NCI-H526 treated with DMSO at 0.1 percent for 48 hours (cell line): ENCODE measurements around the gene CD7.

Experiments
- DNase-seq: peaks from one replicate; lab custom pipeline; 2025; lab: John Stamatoyannopoulos, UW

Gene CD7

DNA sequence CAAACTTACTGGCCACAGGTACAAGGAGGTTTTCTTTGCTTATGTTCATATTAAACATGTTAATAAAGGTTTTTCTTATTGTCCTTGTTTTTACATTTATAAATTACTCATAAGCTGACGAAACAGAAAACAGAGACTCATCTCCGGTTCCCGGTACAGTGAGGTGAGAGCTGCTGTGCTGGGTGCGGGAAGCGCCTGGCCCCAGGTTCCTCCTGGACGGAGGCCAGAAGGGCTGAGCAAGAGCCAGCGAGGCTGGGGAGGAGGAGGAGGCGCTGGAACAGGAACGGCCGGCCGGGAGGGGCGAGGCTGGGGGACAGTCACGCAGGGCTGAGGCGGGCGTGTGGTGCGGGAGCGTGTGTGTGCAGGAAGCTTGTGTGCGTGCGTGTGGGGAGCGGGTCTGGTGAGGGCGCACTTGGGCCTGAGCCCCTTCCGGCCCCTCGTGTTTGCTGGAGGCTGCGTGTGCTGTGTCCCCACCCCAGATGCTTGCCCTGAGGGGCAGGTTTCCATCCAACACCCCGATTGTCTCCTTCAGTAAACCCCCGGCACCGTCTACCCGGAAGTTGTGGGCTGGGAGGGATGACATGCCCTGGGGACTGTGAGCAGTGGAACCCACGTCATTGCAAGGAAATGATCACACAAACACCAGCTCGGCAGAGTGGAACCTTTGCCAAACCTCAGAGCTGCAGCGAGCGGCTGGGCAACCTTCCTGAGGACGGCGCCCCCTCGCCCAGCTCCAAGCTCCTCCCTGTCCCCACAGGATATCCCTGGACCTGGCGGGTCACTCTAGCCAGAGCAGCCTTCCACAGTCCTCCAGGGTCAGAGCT is 19.5 kb downstream of the CD7 start:
- no peak for DNase-seq

DNA sequence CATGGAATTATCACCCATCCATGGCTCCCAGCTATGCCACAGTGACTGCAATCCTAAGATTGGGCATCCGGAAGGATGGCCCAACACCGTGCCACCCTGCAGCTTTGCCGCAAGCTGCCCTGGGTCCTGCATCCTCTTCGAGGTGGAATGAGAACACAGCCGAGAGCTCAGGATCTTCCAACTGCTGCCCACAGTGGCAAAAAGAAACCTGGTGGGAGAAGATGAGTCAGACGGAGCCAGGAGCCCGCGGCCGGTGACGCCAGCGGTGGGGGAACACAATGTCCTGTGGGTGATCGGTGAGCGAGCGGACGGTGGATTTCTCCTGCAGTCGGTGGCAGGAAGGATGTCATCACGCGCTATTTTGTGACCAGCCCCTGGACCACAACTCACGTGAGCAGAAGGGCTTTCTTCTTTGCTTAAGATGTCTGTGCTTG is 20.1 kb downstream of the CD7 start:
- no peak for DNase-seq

DNA sequence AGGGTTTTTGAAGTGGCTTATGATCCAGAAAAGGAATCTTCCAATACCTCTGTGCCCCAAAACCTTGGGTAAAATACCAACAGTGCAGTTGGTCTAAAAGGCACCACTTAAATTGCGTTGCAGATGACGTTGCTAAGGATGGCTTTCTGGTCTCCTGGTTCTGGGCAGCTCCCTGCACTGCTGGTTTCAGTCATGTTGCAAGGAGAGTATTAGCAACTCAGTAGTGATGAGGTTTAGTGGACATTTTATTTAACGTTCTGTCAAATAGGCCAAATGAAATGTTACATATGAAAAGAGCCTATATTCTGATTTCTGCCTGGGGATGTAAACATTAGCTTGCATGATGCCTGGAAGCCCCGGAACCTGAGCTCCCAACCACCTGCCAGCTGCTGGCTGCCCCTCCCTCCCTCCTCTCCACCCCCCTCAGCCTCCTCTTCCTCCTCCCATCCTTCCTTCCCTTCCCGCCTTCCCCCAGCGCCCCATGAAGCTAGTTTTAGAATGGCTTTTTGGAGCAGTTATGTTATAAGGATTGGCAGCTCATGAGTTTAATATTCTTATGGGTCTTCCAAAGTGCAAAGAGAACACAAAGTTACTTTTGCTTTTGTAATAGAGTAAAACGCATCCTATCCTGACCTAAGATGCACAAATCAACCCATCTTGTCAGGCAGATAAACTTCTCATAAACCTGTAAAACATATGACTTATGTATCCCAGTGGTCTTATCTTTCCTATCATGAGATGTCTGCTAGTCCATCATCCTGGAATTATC is 20.7 kb downstream of the CD7 start:
- DNase-seq: no peak

DNA sequence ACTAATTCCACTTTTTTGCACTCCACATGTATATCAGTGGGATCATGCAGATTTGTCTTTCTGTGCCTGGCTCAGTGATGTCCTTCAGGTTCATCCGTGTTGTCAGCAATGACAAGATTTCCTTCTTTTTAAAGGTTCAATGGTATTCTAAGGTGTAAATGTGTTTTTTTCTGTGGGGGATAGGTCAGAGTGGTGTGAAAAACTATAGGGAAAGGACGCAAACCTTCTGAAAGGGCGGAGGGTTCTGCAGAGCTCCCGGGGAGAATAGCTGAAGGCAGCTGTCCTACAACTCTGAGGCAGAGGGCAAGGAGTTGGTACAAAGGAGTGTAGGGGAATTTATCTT is 22.0 kb downstream of the CD7 start:
- DNase-seq: no peak

DNA sequence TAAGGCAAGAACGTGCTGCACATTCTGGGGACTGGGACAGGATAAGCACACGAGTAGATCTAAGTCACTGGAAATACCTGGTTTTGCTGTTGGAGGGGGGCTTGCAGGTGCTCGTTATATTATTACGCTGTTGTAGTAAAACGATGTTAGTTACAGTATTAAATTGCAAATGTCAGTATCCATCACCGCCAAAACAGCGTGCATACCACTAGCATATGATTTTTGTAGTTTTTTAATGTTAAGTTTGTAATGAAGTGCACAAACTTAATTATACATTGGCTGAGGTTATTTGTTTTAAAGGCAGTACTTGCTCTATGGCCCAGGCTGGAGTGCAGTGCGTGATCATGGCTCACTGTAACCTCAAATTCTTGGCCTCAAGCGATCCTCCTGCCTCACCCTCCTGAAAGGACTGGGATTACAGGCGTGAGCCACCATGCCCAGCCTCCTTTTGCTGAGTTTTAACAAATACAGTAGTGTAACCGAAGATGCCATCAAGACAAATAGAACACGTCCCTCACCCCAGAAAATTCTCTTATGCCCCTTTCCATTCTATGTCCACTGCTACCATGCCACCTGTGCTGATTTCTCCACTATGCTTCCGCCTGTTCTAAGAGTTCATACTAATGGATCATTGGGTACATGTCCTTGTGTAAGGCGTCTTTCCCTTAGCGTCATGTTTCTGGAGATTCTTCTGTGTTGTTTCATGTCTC is 23.2 kb downstream of the CD7 start:
- DNase-seq: no peak

DNA sequence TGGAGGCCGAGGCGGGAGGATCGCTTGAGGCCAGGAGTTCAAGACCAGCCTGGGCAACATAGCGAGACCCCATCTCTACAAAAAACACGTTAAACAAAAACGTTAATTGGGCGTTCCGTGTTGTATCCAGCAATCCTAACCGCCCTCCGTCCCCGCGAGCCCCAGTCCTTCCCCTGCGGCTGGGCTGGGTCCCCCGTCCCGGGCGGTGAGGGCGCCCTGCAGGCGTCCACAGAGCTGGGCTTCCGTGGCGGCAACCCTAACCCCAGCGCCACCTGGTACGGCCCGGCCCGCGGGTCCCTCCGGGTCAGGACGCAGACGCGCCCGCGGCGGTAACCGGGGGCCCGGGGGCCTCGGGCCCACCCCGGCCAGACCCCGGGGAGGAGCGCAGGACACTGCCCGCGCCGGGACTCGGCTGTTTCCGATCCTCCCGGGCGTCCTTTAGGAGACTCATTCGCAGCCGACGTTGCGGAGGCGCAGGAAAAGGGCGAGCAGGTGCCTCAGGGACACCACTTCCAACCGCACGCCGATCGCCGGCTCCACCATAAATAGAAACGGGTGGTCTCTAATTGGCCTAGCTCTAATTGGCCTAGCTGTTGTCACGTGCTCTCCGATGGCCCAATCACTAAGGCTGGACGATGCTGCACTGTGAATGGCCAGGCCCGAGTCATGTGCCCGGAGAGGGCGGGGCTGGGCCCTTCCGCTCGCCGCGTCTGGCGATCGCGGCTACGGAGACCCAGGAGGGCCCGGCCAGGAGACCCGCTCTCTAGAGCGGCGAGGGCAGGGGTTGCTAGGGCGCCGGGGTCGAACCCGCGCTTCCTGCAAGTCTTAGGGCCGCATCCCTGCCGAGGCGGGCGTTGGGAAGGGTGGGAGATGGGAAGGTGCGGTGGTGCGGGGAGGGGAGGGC is 24.9 kb downstream of the CD7 start:
- DNase-seq: peak; percentile 98

DNA sequence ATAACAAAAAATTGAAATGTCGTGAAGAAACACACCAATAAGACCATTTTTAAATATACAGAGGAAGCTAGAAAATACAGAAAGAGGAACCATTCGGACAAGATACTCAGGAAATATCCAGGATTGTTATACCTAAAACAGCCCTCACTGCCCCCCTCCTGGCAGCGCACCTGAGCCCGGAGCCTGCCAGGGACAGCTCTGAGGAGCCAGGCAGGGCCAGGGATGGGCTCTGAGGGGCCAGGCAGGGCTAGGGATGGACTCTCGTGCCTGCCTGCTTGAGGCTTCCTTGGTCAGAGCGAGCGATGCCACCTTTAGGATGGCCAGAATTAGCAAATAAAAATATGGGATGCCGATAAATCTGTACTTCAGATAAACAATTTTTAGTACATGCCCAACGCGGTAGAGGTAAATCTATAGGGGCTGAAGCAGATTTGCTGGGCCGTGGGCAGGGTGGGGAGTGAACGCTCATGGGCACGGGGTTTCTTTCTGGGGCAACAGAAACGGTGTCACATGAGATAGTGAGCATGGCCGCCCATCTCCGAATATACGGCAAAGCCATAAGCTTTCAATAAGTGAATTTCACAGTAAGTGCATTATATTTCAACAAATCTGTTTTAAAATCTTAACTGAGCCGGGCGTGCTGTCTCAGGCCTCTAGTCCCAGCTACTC is 25.7 kb downstream of the CD7 start:
- no peak for DNase-seq

DNA sequence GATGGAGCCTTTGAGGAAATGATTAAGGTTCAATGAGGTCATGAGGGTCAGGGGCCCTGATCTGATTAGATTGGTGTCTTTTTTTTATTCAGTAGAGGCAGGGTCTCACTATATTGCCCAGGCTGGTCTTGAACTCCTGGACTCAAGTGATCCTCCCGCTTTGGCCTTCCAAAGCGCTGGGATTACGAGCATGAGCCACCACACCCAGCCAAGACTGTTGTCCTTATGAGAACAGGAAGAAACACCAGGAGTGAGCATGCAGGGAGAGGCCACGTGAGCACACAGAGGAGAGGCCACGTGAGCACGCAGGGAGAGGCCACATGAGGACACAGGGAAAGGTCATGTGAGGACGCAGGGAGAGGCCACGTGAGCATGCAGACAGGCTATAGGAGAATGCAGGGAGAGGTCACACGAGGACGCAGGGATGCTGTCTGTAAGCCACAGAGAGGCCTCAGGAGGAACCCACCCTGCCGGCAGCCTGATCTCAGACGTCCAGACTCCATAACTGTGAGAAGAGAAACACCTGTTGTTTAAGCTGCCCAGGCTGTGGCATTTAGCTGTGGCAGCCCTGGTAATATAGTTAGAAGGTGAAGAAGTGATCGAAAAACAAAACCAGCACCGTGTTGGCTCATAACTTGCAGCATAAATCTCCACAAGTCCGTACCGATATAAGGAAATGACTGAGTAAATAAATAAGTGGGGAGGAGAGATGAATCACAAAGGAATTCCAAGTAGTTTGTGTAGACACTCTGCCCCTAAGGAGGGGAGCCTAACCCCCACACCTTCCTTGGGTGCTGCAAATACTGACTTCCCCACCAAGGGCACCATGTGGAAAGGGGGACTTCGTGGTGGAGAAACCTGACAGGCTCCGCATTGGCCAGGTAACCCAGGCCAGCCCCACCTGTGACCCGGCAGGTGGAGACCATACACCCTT is 29.3 kb downstream of the CD7 start:
- DNase-seq: no peak

DNA sequence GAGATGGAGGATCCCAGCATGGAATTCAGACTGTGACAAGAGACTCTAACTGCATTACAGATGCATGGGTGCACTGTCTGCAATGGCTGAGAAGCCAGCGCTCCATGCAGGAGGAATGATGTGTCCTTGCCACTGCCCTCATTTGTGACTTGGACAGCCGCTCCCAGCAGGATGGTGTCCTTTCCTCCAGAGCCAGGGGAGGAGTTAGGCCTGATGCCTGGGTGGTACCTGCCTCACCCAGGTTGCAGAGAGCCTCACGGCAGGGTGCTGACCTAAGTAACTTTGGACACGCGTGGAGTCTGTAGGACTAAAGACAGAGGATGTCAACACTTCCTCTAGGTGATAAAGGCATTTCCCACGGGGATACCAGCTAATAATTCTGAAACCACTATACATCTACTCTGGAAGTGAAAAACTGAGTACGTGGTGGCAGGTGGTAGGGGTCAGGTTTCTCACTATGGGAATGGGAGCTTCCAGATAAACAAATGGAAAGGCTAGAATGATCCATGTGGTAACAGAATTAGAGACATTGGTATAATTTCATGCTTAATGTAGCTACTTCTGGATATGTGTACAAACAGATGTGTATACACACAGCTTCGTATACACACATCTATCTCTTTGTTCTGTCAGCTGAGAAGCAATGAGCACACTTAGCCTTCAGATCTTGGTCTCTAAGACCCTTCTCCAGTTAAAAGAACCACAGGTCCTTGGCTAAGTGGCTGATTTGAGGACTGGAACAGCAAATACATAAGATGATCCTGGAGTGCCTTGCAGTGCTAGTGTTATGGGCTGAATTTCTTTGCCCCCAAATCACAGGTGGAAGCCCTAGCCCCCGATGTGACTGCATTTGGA is 30.2 kb downstream of the CD7 start:
- DNase-seq: no peak

DNA sequence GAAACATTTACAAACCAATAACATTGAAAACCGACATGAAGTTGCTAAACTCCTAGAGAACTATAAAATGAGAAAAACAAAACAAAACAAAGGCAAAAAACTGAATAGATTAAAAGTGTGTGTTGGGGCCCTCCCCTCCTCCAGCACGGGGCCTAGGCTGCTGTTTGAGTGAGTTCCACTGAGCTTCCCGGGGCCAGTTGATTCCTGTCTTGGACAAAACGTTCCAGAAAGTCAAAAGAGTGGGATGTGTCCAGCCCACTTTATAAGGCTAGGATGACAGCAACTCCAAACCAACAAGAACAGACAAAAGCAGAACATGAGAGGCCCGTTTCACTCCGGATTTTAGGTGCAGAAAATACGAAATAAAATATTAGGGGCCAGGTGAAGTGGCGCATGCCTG is 32.3 kb downstream of the CD7 start:
- DNase-seq: no peak

DNA sequence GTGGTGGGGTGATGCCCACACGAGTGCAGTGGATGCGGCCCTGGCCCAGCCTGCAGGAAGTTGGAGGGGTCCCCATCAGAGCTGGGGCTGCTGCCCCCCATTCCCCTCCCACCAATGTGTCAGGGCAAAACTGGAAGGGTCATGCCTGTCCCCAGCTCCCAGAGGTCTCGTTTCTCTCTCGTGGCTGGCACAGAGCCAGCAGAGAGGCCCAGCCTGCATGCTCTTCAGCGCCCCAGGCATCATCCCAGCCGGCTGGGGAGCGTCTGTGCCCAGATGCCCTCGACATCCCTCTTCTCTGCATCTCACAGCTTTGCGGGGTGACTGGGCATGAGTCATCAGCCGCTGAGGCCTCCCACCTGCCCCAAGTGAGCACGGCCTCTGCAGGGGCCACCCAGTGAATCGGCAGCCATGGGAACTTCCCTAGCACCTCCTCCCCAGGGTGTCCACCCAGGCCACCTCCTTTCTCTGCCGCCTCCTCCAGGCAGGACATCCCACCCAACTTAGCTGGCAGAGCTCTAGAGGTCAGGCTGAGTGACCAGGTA is 34.1 kb downstream of the CD7 start:
- no peak for DNase-seq

DNA sequence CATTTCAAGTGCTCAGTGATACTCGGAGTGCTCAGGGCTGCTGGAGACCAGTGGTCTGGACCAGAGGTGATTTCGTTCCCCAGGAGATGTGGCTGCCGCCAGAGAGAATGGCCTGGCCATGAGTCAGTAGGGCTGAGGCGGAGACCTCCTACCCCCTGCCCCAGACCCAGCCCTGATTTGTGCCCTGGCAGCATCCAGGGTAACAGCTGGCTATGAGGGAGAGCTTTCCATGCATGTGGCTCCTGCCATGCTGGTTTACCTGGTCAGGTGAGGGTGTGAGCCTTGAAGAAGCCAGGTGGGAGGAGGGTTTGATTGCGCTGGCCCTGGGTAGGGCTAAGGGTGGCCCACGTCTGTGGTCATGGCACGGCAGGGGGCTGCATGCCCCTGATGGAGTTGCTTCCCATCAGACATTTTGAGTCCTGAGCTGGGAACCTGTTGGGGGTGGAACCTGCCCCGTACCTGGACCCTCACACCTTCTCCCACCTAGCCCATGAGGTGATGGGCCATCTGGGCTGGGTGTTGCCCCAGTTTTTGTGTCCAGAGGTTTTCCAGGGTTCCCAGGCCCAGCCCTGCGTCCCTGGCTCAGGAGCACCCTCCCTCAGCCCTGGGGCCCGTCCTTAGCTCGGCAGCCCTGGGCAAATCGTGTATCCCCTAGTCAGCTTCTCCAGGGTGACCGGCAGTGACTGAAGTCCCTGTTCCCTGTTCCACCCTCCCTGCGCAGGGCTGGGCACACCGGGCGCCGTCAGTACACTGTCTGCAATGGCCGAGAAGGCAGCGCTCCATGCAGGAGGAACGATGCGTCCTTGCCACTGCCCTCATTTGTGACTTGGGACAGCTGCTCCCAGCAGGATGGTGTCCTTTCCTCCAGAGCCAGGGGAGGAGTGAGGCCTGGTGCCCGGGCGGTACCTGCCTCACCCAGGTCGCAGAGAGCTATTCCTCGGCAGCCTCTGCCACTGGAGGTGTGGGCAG is 34.9 kb downstream of the CD7 start:
- DNase-seq: no peak

DNA sequence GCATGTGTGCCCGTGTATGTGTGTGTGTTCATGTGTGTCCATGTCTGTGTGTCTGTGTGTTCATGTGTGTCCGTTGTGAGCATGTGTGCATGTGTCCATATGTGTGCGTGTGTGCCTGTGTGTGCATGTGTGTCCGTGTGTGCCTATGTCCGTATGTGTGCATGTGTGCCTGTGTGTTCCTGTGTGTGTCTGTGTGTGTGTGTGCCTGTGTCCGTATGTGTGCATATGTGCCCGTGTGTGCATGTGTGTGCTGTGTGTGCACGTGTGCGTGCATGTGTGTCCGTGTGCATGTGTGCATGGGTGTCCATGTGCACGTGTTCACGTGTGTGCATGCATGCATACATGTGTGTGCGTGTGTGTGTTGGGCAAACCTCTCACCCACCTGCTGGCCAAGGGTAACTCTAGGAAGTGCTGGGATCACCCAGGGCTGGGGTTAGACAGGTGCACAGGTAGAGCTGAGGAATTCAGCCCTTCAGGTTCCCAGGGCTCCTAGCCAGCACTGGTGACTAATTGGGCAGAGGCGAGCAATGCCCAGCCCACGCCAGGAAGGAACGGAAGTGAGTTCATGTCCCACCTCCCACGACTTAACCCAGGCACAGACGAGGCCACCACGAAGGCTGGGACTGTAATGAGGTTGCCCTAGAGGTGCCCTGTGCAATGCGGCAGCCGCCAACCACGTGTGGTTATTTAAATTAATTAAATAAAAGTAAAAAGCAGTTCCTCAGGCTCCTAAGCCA is 35.7 kb downstream of the CD7 start:
- no peak for DNase-seq

DNA sequence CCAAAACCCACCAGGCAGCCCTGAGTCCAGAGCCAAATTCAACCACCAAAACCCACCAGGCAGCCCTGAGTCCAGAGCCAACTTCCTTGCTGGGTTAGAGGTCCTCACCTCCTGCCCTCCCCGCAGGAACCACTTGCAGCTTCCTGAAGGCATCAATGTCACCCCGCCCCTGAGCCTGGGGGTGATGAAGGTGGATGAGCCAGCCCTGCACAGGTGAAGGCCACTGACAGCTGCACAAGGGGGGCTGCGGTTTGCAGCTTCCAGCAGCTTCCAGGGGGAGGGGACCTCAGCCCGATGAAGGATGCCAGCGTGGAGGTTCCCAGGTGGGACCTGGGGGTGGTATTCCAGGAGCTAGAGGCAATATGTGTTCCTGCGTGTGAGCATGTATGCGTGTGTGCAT is 36.3 kb downstream of the CD7 start:
- no peak for DNase-seq

DNA sequence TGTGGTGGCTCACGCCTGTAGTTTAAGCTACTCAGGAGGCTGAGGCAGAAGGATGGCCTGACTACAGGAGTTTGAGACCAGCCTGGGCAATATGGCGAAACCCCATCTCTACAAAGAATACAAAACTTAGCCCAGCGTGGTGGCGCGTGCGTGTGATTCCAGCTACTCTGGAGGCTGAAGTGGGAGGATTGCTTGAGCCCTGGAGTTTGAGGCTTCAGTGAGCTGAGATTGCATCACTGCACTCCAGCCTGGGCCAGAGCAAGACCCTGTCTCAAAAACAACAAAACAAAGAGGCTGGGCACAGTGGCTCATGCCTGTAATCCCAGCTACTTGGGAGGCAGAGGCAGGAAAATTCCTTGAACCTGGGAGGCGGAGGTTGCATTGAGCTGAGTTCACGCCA is 36.9 kb downstream of the CD7 start:
- DNase-seq: no peak

DNA sequence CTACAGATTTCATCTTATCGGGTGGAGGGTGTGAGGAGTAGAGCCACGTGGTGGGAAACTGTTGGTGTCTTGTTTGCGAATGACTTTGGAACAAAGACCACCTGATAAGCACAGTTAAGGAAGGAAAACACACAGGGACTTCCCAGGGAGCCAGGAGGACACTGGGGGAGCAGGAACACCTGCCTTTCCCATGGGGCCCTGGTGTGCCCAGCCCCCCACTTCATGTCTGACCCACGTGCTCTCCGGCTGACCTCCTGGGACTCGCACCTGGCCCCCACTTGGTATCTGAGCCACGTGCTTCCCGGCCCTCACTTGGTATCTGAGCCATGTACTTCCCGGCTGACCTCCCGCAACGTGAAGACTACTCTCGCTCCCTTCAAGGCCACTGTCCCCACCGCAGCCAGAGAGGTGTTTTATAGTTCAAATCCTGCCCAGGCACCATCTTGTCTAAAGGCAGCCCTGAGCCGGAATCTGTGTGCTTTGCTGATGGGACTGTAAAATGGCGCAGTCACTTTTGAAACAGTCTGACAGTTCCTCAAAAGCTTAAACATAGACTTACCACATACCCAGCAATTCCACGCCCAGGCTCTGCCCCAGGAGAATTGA is 38.5 kb downstream of the CD7 start:
- DNase-seq: no peak

DNA sequence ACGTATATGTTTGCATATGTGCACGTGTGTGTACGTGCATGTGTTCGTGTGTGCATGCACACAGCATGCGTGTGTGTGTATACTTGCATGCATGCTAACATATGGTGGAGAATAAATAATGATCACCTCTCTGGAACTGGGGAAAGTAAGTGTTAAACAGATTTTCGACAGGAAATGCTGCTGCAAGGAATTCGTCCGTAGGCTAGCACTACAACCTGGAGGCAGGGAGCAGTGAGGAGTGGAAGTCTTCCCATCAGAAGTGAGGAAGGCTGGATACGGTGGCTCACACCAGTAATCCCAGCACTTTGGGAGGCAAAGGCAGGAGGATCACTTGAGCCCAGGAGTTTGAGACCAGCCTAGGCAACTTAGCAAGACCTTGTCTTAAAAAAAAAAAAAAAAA is 39.1 kb downstream of the CD7 start:
- no peak for DNase-seq
